Ovary (tissue), 9 donors: ENCODE data around the gene STEAP3. TPM values are rescaled to one million over a fixed set of nuclear protein-coding genes. Genes with fewer than 3 reads are reported as not detected.

Experiments
- DNase-seq, 5 donors: peaks; one replicate each; pipeline ENCODE4 v3.0.0-alpha.2; 2019 to 2020
- H3K27ac ChIP-seq, 2 donors: fragments of 200-600 bp; one replicate each; pipeline versions ENCODE4 v1.5.1 to v1.8.0; 2019 to 2022
- H3K27me3 ChIP-seq: fragments of 200-600 bp; one replicate; pipeline ENCODE4 v1.8.0; 2022
- H3K36me3 ChIP-seq: fragments of 200-600 bp; sonication (generic); one replicate; pipeline ENCODE4 v1.5.1; 2019
- H3K4me1 ChIP-seq: one replicate; pipeline ENCODE4 v1.8.1; 2013; ENCODE audit warnings: mild to moderate bottlenecking, moderate library complexity; ENCODE audit not compliant: insufficient read depth
- H3K4me3 ChIP-seq: fragments of 200-600 bp; sonication (generic); one replicate; pipeline ENCODE4 v1.5.1; 2017
- H3K9me3 ChIP-seq, 2 donors: fragments of 200-600 bp in 1 of 2; sonication (generic) in 1 of 2; one replicate each; pipeline versions ENCODE4 v1.5.1 to v1.8.1; 2013 to 2019; ENCODE audit warnings: mild to moderate bottlenecking in 1 of 2, moderate library complexity in 1 of 2
- EP300 ChIP-seq: sonication (generic); formaldehyde crosslinking; IDR thresholded peaks from one replicate; pipeline ENCODE4 v1.6.1; 2017; ENCODE audit warnings: antibody characterized with exemption
- POLR2A ChIP-seq: fragments of 450-650 bp; IDR thresholded peaks from one replicate; pipeline ENCODE4 v1.6.1; 2017; ENCODE audit warnings: antibody characterized with exemption, mild to moderate bottlenecking, moderate library complexity
- WGBS, 3 donors: extraction: QIAGEN DNeasy Blood & Tissue Kit in 1 of 3; methylation state at CpG; one replicate each; pipeline versions ENCODE4 v1.1.5 to v1.1.7; 2013 to 2017; 5-methylcytosine and 5-hydroxymethylcytosine counted together
- intact Hi-C, 4 donors: fragments of 100-400 bp; cut with DNase I; formaldehyde crosslinking; loops; one replicate each; pipeline versions ENCODE4 v1.11.0 to v1.15.1; 2022 to 2023
- polyA plus RNA-seq, 2 donors: library from polyadenylated mRNA; stranded (reverse); fragments of 200-250 nt in 1 of 2; fragments of 350-450 nt in 1 of 2; fragmentation: Illumina TruSeq in 1 of 2; extraction: RNeasy Lipid Tissue Mini Kit (QIAGEN cat#74804) in 1 of 2; gene quantifications; one replicate each; pipeline ENCODE4 v1.2.3, GENCODE V29; 2013 to 2014
- total RNA-seq, 7 donors: library from RNA; depleted of rRNA in 2 of 7; stranded (reverse); fragments of >200 nt in 2 of 7; fragmentation: NEBNext Ultra II Directional in 3 of 7; extraction: Animal tissue kit (Norgen Biotek cat#: 25700) in 3 of 7; gene quantifications; one replicate each; pipeline versions ENCODE4 v1.1.0 to v1.2.4, GENCODE V29; 2016 to 2023
- TF ChIP-seq, protein P1 (sequence below), 3 donors: fragments of 450-650 bp in 2 of 3; fragments of 200-600 bp in 1 of 3; IDR thresholded peaks; one replicate each; pipeline versions ENCODE4 v1.5.1 to v1.8.0; 2016 to 2022; ENCODE audit warnings: antibody characterized with exemption in 3 of 3, mild to moderate bottlenecking in 1 of 3
- donor health status: DM: no; HTN: no; CAD: no; lungs with moderate emphysema.
- donor health status: DM: no; HTN: no; CAD: no.
- donor health status: Bipolar disorder and iron deficiency.
- donor health status: DM: yes; HTN: yes; CAD: no.
- donor health status: DM: no; HTN: no; CAD: no.
- donor health status: DM: yes; HTN: yes; CAD: no.

STEAP3 gene
- total and polyA plus RNA-seq, 9 donors = 2.3 to 13.3 (median 5.8) TPM

DNA sequence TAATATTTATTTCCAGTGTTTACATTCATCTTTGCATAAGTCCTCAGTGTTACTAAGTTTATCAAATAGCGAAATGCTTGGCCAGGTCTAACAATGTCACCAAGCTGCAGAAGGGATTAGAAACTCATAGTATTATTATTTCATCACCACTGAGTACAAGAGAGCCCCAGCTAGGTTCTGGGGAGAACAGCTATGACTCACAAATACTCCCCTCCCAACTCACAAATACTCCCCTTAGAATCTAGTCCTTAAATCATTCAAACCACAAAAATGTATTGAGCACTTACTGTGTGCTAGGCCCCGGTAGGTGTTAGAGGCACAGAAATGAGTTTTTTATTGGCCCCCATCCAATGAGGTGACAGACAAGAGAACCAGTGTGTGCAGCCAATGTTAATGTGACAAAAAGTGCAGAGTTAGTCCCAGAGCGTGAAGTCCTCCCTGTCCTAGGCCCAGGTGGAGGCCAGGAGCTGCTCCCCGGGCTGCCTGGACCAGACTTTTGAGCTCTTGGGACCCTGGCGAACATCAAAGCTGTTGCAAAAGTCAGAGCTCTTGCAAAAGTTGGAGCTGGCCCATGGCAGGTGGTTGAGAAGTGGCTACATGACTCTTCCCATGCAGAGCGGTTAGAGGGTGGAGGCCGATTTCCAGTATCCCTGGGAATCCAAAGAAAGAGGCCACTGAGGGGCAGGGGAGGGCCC lies 9.8 kb downstream of the STEAP3 start:
- intact Hi-C loops = no loop called here
- WGBS, 3 donors = 96 to 98% (median 98%) methylated on average over 7 of the region's 7 CpGs
- H3K4me3 ChIP-seq = no peak overlapping the region
- H3K36me3 ChIP-seq = no peaks in the 10 kb centered on the region
- H3K27me3 ChIP-seq = no peaks in the 10 kb centered on the region
- H3K9me3 ChIP-seq = no peaks in the 10 kb centered on the region
- no peaks in the 10 kb centered on the region for H3K4me1 ChIP-seq
- TF ChIP-seq EP300 (no peak), POLR2A (no peak)
- TF ChIP-seq, protein P1, sequence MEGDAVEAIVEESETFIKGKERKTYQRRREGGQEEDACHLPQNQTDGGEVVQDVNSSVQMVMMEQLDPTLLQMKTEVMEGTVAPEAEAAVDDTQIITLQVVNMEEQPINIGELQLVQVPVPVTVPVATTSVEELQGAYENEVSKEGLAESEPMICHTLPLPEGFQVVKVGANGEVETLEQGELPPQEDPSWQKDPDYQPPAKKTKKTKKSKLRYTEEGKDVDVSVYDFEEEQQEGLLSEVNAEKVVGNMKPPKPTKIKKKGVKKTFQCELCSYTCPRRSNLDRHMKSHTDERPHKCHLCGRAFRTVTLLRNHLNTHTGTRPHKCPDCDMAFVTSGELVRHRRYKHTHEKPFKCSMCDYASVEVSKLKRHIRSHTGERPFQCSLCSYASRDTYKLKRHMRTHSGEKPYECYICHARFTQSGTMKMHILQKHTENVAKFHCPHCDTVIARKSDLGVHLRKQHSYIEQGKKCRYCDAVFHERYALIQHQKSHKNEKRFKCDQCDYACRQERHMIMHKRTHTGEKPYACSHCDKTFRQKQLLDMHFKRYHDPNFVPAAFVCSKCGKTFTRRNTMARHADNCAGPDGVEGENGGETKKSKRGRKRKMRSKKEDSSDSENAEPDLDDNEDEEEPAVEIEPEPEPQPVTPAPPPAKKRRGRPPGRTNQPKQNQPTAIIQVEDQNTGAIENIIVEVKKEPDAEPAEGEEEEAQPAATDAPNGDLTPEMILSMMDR (IDR thresholded peaks at IDR 0.05) = no peak
- no peak for DNase-seq
- no peak overlapping the region for H3K27ac ChIP-seq

DNA sequence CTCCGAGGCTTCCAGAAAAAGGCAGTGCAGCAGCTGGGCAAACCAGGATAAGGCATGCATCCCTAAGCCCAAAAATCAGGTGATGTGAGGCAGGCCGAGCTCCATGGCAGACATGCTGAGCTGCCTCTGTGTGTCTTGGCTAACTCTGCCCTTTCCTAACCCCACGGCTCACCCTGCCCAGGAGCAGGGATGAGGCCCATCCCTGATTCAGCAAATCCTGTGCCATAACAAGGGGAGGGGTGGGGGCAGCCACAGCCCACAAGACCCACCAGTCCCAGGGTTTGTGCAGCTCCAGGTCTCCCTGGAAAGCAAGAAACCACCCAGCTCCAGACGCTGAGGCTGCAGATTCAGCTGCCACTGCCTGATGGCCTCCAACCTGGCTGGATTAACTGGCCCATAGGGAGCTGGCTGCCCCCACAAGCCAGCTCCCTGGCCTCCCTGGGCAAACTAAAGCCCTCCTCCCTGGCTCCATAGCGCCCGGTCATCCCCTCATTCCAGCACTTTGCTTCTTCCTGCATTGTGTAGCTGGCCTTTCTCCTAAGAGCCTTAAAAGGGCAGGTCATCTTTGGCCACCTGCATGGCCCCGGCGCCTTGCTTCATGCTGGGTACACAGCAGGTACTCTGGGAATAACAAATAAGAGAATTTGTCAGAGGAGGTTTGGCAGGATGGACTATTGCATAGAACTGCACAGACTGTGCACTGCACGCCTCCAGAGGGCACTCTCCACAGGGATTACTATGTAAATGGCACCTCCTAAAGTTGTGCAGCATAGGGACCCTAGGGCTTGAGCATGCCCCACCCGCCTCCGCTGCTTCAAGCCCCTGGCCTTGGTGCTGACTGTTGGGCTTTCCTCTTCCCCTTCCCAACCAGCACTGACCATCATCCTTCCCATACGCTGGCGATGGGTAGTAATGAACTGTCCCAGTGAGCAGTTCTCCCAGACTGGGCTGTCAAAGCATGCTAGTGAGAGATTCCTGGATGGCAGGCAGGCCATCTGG lies 10.7 kb downstream of the STEAP3 start:
- Histone ChIP-seq H3K27ac (no peak overlapping the region), H3K4me3 (no peak overlapping the region), H3K4me1 (no peaks in the 10 kb centered on the region), H3K9me3 (no peaks in the 10 kb centered on the region), H3K27me3 (no peaks in the 10 kb centered on the region), H3K36me3 (no peaks in the 10 kb centered on the region)
- TF ChIP-seq EP300 (no peak), POLR2A (no peak)
- TF ChIP-seq, protein P1 (IDR thresholded peaks at IDR 0.05) = no peak
- 75 to 83% (median 83%) methylated on average over 12 to 13 of the region's 13 CpGs for WGBS, 3 donors
- DNase-seq = no peak
- intact Hi-C loops = no loop called here

DNA sequence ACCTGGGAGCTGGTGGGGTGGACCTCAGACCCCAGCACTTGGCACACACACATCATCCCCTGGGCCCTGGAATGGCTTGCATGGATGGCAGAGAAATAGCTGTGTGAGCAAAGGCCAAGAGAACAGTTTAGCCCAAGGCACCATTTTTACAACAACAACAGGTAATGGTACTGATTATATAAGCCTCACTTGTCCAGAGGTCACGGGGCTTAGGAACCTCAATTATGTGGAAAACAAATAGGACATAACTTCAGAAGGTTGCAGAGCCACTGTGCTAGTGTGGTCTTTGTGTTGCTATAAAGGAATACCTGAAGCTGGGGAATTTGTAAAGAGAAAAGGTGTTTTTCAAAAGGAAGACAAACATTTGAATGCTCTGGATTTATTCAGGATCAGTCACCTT lies 13.2 kb downstream of the STEAP3 start:
- no peak for TF ChIP-seq EP300
- TF ChIP-seq, protein P1 (IDR thresholded peaks at IDR 0.05) = no peak
- no peak for TF ChIP-seq POLR2A
- Histone ChIP-seq H3K4me1 (no peaks in the 10 kb centered on the region), H3K4me3 (no peak overlapping the region), H3K36me3 (no peaks in the 10 kb centered on the region), H3K27ac (no peak overlapping the region), H3K27me3 (no peaks in the 10 kb centered on the region), H3K9me3 (no peaks in the 10 kb centered on the region)
- intact Hi-C loops = no loop called here
- DNase-seq = no peak
- WGBS, 3 donors = 93 to 100% (median 94%) methylated on average over 1 of the region's 1 CpG

DNA sequence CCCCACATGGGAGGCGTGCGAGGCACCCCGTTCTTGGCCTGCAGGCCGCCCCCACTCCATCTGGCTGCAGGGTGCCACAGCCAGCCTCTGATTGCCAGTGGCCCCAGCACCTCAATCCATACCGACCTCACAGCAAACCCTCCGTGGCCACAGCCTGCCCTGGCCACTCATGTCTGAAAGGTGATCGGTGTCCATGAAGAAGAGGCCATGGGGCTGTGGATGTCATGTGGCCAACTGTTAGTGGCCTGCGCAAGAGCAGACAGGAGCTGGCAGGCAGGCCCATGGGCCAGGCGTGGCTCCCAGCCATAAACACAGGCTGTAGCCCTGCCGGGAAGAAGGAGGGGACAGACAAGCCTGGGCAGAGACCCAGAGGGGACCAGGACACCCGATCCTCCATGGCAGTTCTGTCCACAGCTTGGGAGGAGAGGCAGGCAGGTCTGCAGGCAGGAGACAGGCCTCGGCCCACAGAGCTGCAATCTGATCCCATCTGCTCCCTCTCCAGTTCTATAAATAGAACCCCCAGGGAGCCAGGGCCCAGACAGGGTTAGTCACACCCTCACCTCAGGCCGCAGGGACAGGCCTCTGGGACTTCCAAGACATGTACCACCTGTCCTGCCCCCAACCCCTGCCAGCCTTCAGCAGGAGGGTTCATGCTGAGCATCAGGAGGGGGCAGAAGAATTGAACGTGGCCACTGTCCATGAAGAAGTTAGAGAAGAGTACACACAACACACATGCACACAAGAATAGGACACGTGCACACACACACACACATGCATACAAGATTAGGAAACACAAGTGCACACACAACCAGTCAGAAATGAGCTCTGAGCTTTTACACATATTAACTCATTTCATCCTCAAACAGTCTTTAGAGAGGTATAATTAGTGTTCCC lies 16.9 kb downstream of the STEAP3 start:
- Histone ChIP-seq H3K36me3 (no peaks in the 10 kb centered on the region), H3K9me3 (no peaks in the 10 kb centered on the region), H3K27ac (no peak overlapping the region), H3K27me3 (no peaks in the 10 kb centered on the region), H3K4me3 (no peak overlapping the region), H3K4me1 (no peaks in the 10 kb centered on the region)
- WGBS, 3 donors = 60 to 67% (median 62%) methylated on average over 14 to 15 of the region's 15 CpGs
- intact Hi-C loops = no loop called here
- TF ChIP-seq EP300 (no peak), POLR2A (no peak)
- TF ChIP-seq, protein P1 (IDR thresholded peaks at IDR 0.05) = no peak
- no peak for DNase-seq
